Glutamatergic neuron (in vitro differentiated cells): ENCODE measurements around the gene PKD1L1. TPM values are rescaled to one million over a fixed set of nuclear protein-coding genes. Genes with fewer than 3 reads are reported as not detected.

Experiments
- DNase-seq: peaks from one replicate; pipeline ENCODE4 v3.0.0; 2022
- H3K27ac Mint-ChIP-seq: one replicate; pipeline ENCODE4 v1.8.0; 2020; ENCODE audit warnings: mild to moderate bottlenecking, mixed read lengths, inconsistent platforms; ENCODE audit not compliant: unreplicated experiment
- H3K27me3 Mint-ChIP-seq: one replicate; pipeline ENCODE4 v1.8.0; 2020; ENCODE audit warnings: mild to moderate bottlenecking, moderate library complexity, mixed read lengths, inconsistent platforms; ENCODE audit not compliant: unreplicated experiment
- H3K36me3 Mint-ChIP-seq: one replicate; pipeline ENCODE4 v1.8.0; 2020; ENCODE audit warnings: mild to moderate bottlenecking, mixed read lengths, inconsistent platforms; ENCODE audit not compliant: unreplicated experiment
- H3K4me1 Mint-ChIP-seq: one replicate; pipeline ENCODE4 v1.8.0; 2020; ENCODE audit warnings: mild to moderate bottlenecking, low read depth, mixed read lengths, inconsistent platforms; ENCODE audit not compliant: unreplicated experiment
- H3K4me3 Mint-ChIP-seq: one replicate; pipeline ENCODE4 v1.8.0; 2020; ENCODE audit warnings: mild to moderate bottlenecking, mixed read lengths, inconsistent platforms; ENCODE audit not compliant: unreplicated experiment
- H3K9me3 Mint-ChIP-seq: one replicate; pipeline ENCODE4 v1.8.0; 2020; ENCODE audit warnings: mild to moderate bottlenecking, moderate library complexity, mixed read lengths, inconsistent platforms; ENCODE audit not compliant: unreplicated experiment
- total RNA-seq: library from RNA; stranded (reverse); fragmentation: NEBNext Ultra II Directional; extraction: Animal tissue kit (Norgen Biotek cat#: 25700); gene quantifications from one replicate; pipeline ENCODE4 v1.2.1, GENCODE V29; 2021; ENCODE audit not compliant: unreplicated experiment
- TF ChIP-seq, protein P1 (sequence below): fragments of 200-600 bp; sonication (generic); IDR thresholded peaks from one replicate; pipeline ENCODE4 v1.5.0; 2021; ENCODE audit not compliant: partially characterized antibody, unreplicated experiment

The PKD1L1 gene
- total RNA-seq, 1 donor from 2014 or later, result 0.17 TPM

DNA sequence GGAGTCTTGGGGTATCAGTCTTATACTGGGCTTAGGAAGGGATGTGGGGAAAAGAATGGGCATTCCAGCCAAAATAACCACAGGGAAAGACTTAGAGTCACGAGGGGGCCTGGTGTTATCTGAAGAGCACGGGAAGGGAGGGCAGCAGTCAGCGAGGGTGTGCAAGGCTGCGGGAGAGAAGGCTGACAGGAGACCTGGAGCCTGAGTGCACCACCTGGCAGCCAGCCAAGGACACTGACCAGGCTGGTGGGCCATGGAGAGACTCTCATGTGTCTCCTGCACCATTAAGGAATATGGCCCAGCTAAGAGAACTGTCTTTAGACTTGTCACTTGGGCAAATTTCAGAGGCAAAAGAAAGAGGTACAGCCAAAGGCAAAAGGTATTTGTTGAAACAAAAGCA, 69.6 kb downstream of the PKD1L1 start:
- H3K36me3 Mint-ChIP-seq, result peaks cover 2% of the 10 kb centered on the region
- H3K9me3 Mint-ChIP-seq, result no peaks in the 10 kb centered on the region
- H3K27me3 Mint-ChIP-seq, result peaks cover 3% of the 10 kb centered on the region
- H3K4me3 Mint-ChIP-seq, result no peak overlapping the region
- TF ChIP-seq, protein P1, sequence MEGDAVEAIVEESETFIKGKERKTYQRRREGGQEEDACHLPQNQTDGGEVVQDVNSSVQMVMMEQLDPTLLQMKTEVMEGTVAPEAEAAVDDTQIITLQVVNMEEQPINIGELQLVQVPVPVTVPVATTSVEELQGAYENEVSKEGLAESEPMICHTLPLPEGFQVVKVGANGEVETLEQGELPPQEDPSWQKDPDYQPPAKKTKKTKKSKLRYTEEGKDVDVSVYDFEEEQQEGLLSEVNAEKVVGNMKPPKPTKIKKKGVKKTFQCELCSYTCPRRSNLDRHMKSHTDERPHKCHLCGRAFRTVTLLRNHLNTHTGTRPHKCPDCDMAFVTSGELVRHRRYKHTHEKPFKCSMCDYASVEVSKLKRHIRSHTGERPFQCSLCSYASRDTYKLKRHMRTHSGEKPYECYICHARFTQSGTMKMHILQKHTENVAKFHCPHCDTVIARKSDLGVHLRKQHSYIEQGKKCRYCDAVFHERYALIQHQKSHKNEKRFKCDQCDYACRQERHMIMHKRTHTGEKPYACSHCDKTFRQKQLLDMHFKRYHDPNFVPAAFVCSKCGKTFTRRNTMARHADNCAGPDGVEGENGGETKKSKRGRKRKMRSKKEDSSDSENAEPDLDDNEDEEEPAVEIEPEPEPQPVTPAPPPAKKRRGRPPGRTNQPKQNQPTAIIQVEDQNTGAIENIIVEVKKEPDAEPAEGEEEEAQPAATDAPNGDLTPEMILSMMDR, result no peak
- no peak for DNase-seq
- no peak overlapping the region for H3K27ac Mint-ChIP-seq
- H3K4me1 Mint-ChIP-seq, result no peaks in the 10 kb centered on the region

GRCh38 chr7:47877336-47877735, 70.9 kb downstream of the PKD1L1 start:
- Mint-ChIP-seq H3K9me3 (no peaks in the 10 kb centered on the region), H3K36me3 (peaks cover 3% of the 10 kb centered on the region), H3K27ac (no peak overlapping the region), H3K27me3 (peaks cover 3% of the 10 kb centered on the region), H3K4me1 (no peaks in the 10 kb centered on the region), H3K4me3 (no peak overlapping the region)
- DNase-seq, result no peak
- TF ChIP-seq, protein P1, result no peak

- Mint-ChIP-seq H3K4me3 (no peak overlapping the region), H3K36me3 (peaks cover 3% of the 10 kb centered on the region), H3K27ac (no peak overlapping the region), H3K27me3 (peaks cover 3% of the 10 kb centered on the region), H3K9me3 (no peaks in the 10 kb centered on the region), H3K4me1 (no peaks in the 10 kb centered on the region)
- TF ChIP-seq, protein P1, result no peak
- DNase-seq, result no peak
Observed at GRCh38 chr7:47875998-47876744, 72.1 kb downstream of the PKD1L1 start.

DNA sequence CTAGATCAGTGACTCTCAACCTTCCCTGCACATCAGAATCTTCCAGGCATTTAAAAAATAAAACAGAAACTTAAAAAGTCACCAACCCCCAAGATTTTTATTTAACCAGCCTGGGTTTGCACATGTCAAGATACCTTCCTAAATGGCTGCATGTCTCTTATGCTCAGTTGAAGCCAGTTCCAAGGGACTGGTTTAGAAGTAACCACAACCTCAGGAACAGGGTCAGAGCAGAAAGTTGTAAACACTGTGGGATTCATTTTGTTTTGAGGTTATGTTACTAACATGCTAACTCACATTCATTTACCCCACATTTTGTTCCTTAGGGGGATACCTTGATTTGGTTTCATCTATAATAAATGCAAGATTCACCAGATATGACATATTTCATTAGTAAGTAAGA, 72.9 kb downstream of the PKD1L1 start:
- Mint-ChIP-seq H3K36me3 (peaks cover 3% of the 10 kb centered on the region), H3K27ac (no peak overlapping the region), H3K4me1 (no peaks in the 10 kb centered on the region), H3K9me3 (no peaks in the 10 kb centered on the region), H3K27me3 (peaks cover 3% of the 10 kb centered on the region), H3K4me3 (no peak overlapping the region)
- TF ChIP-seq, protein P1, result no peak
- DNase-seq, result no peak

- H3K9me3 Mint-ChIP-seq, result no peaks in the 10 kb centered on the region
- H3K36me3 Mint-ChIP-seq, result peaks cover 3% of the 10 kb centered on the region
- H3K27me3 Mint-ChIP-seq, result peaks cover 3% of the 10 kb centered on the region
- no peak overlapping the region for H3K4me3 Mint-ChIP-seq
- H3K4me1 Mint-ChIP-seq, result no peaks in the 10 kb centered on the region
- TF ChIP-seq, protein P1, result no peak
- H3K27ac Mint-ChIP-seq, result no peak overlapping the region
- DNase-seq, result no peak
Observed at GRCh38 chr7:47873762-47874161, 74.5 kb downstream of the PKD1L1 start.
